Measurements from ENCODE around the gene LRRFIP2. TPM values are rescaled to one million over a fixed set of nuclear protein-coding genes. Genes with fewer than 3 reads are reported as not detected.

LRRFIP2 gene
- total and polyA plus RNA-seq, 2 of the 4 experiments (the other 2 are of a cell fraction), result 20.6 to 31.0 TPM

GRCh38 chr3:37219266-37219665 lies 44.9 kb upstream of the LRRFIP2 start:
- 0 out of 2 replicates have a peak, but pooled peaks cover 9% of the 10 kb centered on the region for H3K9me1 ChIP-seq (ENCODE audit: insufficient read depth, low read length)
- WGBS, 2 experiments (ENCODE audit: extremely low coverage in 2 of 2, insufficient read length in 1 of 2), result no CpG with 5 or more reads among the region's 1 CpG
- no peak overlapping the region for H3K4ac ChIP-seq (ENCODE audit: low read depth, low read length)
- H2AFZ ChIP-seq (replicated peaks; ENCODE audit: low read length, poor library complexity), result no peak overlapping the region
- in situ Hi-C loops (cut with MboI; ENCODE audit: low sequenced_read_pairs), result loop anchor here (10.0 to 25.0 kb wide), 2 partner anchors 194 to 482 kb away; no protein-coding TSS in a partner anchor
- dilution Hi-C loops (cut with HindIII; ENCODE audit: low sequenced_read_pairs, unreplicated experiment), result no loop called here
- H3K4me1 ChIP-seq (ENCODE audit: control insufficient read depth, insufficient read depth, low read length), result peaks cover 6% of the 10 kb centered on the region
- no peak overlapping the region for H2AK5ac ChIP-seq (ENCODE audit: low read depth, low read length)
- H2BK20ac ChIP-seq (ENCODE audit: low read depth, low read length), result no peak overlapping the region
- DNase-seq (no peak), ATAC-seq (ENCODE audit: low read depth) (no peak)
- no peak overlapping the region for H3K23ac ChIP-seq (ENCODE audit: low read depth, low read length)
- H4K91ac ChIP-seq (ENCODE audit: insufficient read depth, low read depth, low read length), result no peak overlapping the region
- H3K9ac ChIP-seq (ENCODE audit: low read depth, low read length), result no peak overlapping the region
- no peak for TF ChIP-seq POLR2A (IDR thresholded peaks at IDR 0.05; ENCODE audit: low read depth, low read length)
- no peak overlapping the region for H3K4me3 ChIP-seq (ENCODE audit: insufficient read depth, low read depth, low read length)
- POLR2A ChIA-PET (ENCODE audit: unreplicated experiment), result no interaction called here
- intact Hi-C loops (cut with micrococcal nuclease), result no loop called here
- no peak overlapping the region for H2BK120ac ChIP-seq (ENCODE audit: low read depth, low read length)
- no peak overlapping the region for H2BK5ac ChIP-seq (ENCODE audit: low read depth, low read length, poor library complexity, severe bottlenecking)
- H2BK15ac ChIP-seq (ENCODE audit: low read depth, low read length), result no peak overlapping the region
- no peak overlapping the region for H4K8ac ChIP-seq (ENCODE audit: low read depth in 2 of 2, low read length in 2 of 2)
- no peak overlapping the region for H3K27ac ChIP-seq (ENCODE audit: insufficient read depth, low read length)
- H4K20me1 ChIP-seq (ENCODE audit: insufficient read depth, low read length), result no peaks in the 10 kb centered on the region
- H3K14ac ChIP-seq (replicated peaks; ENCODE audit: low read depth, low read length), result no peak overlapping the region
- H3K4me2 ChIP-seq (ENCODE audit: low read depth, low read length), result no peak overlapping the region
- CTCF ChIA-PET, result interaction anchor here (1.0 kb wide), 1 partner anchor 37 kb away, joined by 5 read pairs; no protein-coding TSS in a partner anchor
- no TSS peak for BruUV-seq (replicated peaks)
- H3K36me3 ChIP-seq (ENCODE audit: control insufficient read depth, insufficient read depth, low read length), result no peaks in the 10 kb centered on the region
- H3K18ac ChIP-seq (ENCODE audit: low read depth, low read length), result no peak overlapping the region
- H3K9me3 ChIP-seq (ENCODE audit: control insufficient read depth, insufficient read depth, low read length), result no peaks in the 10 kb centered on the region
- no peaks in the 10 kb centered on the region for H3K79me1 ChIP-seq (ENCODE audit: low read depth in 1 of 2, low read length in 2 of 2)
- H4K5ac ChIP-seq (ENCODE audit: low read depth, low read length), result no peak overlapping the region
- H3K56ac ChIP-seq (ENCODE audit: extremely low read depth, insufficient read depth, low read length), result no peak overlapping the region
- H3K27me3 ChIP-seq (ENCODE audit: control insufficient read depth, insufficient read depth, low read length), result no peaks in the 10 kb centered on the region
- H2AK9ac ChIP-seq (replicated peaks; ENCODE audit: low read depth, low read length, poor library complexity), result no peak overlapping the region

Measured in IMR-90 (cell line).